Panc1 (cell line): ENCODE measurements around the gene NIF3L1. TPM values are rescaled to one million over a fixed set of nuclear protein-coding genes. Genes with fewer than 3 reads are reported as not detected.

Source experiments
- ATAC-seq: fragments of 200-7000 bp; cut with Tn5 transposase; 2 replicates; pipeline ENCODE4 v1.9.1; 2020; ENCODE audit warnings: mild to moderate bottlenecking, moderate library complexity
- BruUV-seq: library from RNA; stranded (reverse); fragments of 400-500 nt; replicated peaks from 2 replicates; lab custom pipeline; 2021; lab: Mats Ljungman, UMichigan
- CTCF ChIA-PET: fragments of 300-600 bp; sonication (Branson Sonifier 250); formaldehyde crosslinking; loops from one replicate; lab custom pipeline; 2022; ENCODE audit warnings: antibody characterized with exemption; lab: Charles Lee
- POLR2A ChIA-PET: fragments of 300-600 bp; sonication (Branson Sonifier 250); formaldehyde crosslinking; loops from one replicate; lab custom pipeline; 2022; ENCODE audit warnings: antibody characterized with exemption; lab: Charles Lee
- DNase-seq: peaks from one replicate; pipeline ENCODE4 v3.0.0-alpha.2; 2010; ENCODE audit warnings: low read depth, low spot score
- H3K27ac ChIP-seq: 2 replicates; pipeline ENCODE4 v1.5.1; 2011; ENCODE audit warnings: mild to moderate bottlenecking, low read length, inconsistent platforms
- H3K27me3 ChIP-seq: fragments of 200-500 bp; sonication (Bioruptor generic); 2 replicates; pipeline ENCODE4 v1.6.0; 2014; ENCODE audit warnings: low read length, inconsistent platforms; ENCODE audit not compliant: control insufficient read depth, insufficient read depth
- H3K36me3 ChIP-seq: fragments of 200-500 bp; sonication (Bioruptor generic); 2 replicates; pipeline ENCODE4 v1.5.1; 2014; ENCODE audit warnings: inconsistent platforms, mild to moderate bottlenecking, low read length, moderate library complexity; ENCODE audit not compliant: control insufficient read depth, insufficient read depth
- H3K4me1 ChIP-seq: 2 replicates; pipeline ENCODE4 v1.5.1; 2011; ENCODE audit warnings: inconsistent platforms, mild to moderate bottlenecking, low read length, moderate library complexity; ENCODE audit not compliant: control insufficient read depth, insufficient read depth
- H3K4me3 ChIP-seq, 2 experiments: 2 replicates each; pipeline ENCODE4 v1.5.1; 2011 to 2012; ENCODE audit warnings: low read depth in 2 of 2, low read length in 2 of 2, mild to moderate bottlenecking in 2 of 2, inconsistent platforms in 1 of 2, moderate library complexity in 1 of 2
- H3K9me3 ChIP-seq: fragments of 200-500 bp; sonication (Bioruptor generic); 2 replicates; pipeline ENCODE4 v1.5.1; 2014; ENCODE audit warnings: low read depth, mild to moderate bottlenecking, inconsistent platforms, low read length, moderate library complexity; ENCODE audit not compliant: control insufficient read depth, insufficient read depth
- POLR2AphosphoS5 ChIP-seq: IDR thresholded peaks from 2 replicates; pipeline ENCODE4 v1.6.1; 2012; ENCODE audit warnings: mild to moderate bottlenecking, low read depth, low read length, moderate library complexity
- SIN3A ChIP-seq: IDR thresholded peaks from 2 replicates; pipeline ENCODE4 v1.6.1; 2012; ENCODE audit warnings: low read depth, mild to moderate bottlenecking, low read length, moderate library complexity, borderline replicate concordance; ENCODE audit not compliant: insufficient read depth
- TCF7L2 ChIP-seq: IDR thresholded peaks from 2 replicates; pipeline ENCODE4 v1.6.1; 2011; ENCODE audit warnings: mild to moderate bottlenecking, low read depth, low read length, inconsistent platforms
- in situ Hi-C: cut with HindIII; loops from 2 replicates; pipeline ENCODE4 v1.10.0; 2016; ENCODE audit warnings: low sequenced_read_pairs, low pct_unique_long_range_greater_than_20kb
- intact Hi-C: fragments of 100-400 bp; cut with micrococcal nuclease; formaldehyde crosslinking; loops from one replicate; pipeline ENCODE4 v1.10.0; 2022; ENCODE audit not compliant: unreplicated experiment
- total RNA-seq: library from RNA; stranded (reverse); gene quantifications from one replicate; pipeline ENCODE4 v1.2.1, GENCODE V29; 2021; ENCODE audit not compliant: unreplicated experiment
- TF ChIP-seq, protein P1 (sequence below), 2 experiments: IDR thresholded peaks; 2 replicates each; pipeline ENCODE4 v1.6.1; 2011 to 2012; ENCODE audit warnings: low read depth in 2 of 2, control low read depth in 1 of 2, low read length in 1 of 2, mild to moderate bottlenecking in 1 of 2, moderate library complexity in 1 of 2; ENCODE audit not compliant: insufficient read depth in 1 of 2
- TF ChIP-seq, protein P2 (sequence below): fragments of 450-650 bp; IDR thresholded peaks from 2 replicates; pipeline ENCODE4 v1.5.1; 2017; ENCODE audit warnings: mild to moderate bottlenecking

Gene NIF3L1
- total RNA-seq, 1 experiment from 2014 or later = 37.4 TPM

DNA sequence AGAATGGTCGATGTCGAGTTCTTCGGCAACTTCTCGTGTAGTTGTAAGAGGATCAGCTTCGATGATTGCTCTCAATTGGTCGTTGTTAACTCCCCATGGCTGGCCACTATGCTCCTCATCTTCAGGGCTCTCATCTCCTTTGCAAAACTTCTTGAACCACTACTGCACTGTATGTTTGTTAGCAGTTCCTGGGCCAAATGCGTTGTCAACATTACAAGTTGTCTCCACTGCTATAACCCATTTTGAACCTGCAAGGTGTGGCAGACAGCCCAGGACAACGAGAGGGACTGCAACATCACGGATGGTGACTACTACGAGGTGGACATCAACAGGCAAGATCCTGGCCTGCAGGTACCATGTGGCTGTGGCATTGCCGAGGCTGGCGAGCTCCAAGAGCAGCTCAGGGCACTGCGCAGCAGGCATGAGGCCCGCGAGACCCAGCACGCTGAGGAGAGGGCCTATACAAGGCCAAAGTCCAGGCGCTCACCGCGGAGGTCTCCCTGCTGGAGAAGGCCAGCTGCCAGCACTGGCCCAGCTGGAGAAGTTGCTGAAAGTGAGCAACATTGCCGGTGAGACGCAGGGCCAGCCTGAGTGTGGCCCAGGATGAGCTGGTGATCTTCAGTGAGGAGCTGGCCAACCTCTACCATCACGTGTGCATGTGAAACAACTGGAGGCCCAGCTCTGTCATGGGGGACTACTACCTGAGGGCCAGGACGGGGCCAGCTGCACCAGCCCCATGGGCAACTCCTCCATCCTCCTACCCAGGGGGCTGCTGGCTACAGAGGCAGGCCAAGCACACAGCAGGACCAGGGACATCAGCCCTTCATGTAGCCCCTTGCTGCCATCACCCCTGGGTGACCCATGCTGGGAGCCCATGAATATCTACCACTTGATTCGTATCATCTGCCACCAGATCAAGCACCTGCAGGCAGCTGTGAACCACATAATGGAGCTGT, 44.9 kb upstream of the NIF3L1 start:
- no peak overlapping the region for H3K27ac ChIP-seq
- no peaks in the 10 kb centered on the region for H3K27me3 ChIP-seq
- no peak for TF ChIP-seq TCF7L2
- TF ChIP-seq, protein P1, sequence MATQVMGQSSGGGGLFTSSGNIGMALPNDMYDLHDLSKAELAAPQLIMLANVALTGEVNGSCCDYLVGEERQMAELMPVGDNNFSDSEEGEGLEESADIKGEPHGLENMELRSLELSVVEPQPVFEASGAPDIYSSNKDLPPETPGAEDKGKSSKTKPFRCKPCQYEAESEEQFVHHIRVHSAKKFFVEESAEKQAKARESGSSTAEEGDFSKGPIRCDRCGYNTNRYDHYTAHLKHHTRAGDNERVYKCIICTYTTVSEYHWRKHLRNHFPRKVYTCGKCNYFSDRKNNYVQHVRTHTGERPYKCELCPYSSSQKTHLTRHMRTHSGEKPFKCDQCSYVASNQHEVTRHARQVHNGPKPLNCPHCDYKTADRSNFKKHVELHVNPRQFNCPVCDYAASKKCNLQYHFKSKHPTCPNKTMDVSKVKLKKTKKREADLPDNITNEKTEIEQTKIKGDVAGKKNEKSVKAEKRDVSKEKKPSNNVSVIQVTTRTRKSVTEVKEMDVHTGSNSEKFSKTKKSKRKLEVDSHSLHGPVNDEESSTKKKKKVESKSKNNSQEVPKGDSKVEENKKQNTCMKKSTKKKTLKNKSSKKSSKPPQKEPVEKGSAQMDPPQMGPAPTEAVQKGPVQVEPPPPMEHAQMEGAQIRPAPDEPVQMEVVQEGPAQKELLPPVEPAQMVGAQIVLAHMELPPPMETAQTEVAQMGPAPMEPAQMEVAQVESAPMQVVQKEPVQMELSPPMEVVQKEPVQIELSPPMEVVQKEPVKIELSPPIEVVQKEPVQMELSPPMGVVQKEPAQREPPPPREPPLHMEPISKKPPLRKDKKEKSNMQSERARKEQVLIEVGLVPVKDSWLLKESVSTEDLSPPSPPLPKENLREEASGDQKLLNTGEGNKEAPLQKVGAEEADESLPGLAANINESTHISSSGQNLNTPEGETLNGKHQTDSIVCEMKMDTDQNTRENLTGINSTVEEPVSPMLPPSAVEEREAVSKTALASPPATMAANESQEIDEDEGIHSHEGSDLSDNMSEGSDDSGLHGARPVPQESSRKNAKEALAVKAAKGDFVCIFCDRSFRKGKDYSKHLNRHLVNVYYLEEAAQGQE (IDR thresholded peaks at IDR 0.05; ENCODE audit: insufficient read depth in 1 of 2, low read depth in 2 of 2, low read length in 1 of 2) = no peak
- no peak for TF ChIP-seq SIN3A
- TF ChIP-seq POLR2AphosphoS5 = no peak
- TF ChIP-seq, protein P2, sequence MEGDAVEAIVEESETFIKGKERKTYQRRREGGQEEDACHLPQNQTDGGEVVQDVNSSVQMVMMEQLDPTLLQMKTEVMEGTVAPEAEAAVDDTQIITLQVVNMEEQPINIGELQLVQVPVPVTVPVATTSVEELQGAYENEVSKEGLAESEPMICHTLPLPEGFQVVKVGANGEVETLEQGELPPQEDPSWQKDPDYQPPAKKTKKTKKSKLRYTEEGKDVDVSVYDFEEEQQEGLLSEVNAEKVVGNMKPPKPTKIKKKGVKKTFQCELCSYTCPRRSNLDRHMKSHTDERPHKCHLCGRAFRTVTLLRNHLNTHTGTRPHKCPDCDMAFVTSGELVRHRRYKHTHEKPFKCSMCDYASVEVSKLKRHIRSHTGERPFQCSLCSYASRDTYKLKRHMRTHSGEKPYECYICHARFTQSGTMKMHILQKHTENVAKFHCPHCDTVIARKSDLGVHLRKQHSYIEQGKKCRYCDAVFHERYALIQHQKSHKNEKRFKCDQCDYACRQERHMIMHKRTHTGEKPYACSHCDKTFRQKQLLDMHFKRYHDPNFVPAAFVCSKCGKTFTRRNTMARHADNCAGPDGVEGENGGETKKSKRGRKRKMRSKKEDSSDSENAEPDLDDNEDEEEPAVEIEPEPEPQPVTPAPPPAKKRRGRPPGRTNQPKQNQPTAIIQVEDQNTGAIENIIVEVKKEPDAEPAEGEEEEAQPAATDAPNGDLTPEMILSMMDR = no peak
- intact Hi-C loops (no loop called here), in situ Hi-C loops (no loop called here)
- CTCF ChIA-PET = no interaction called here
- ATAC-seq (peak; percentile 40), DNase-seq (no peak)
- H3K4me3 ChIP-seq = no peak overlapping the region
- no TSS peak for BruUV-seq
- H3K4me1 ChIP-seq = no peaks in the 10 kb centered on the region
- H3K36me3 ChIP-seq = no peaks in the 10 kb centered on the region
- no peaks in the 10 kb centered on the region for H3K9me3 ChIP-seq
- POLR2A ChIA-PET = interaction anchor here (0.5 kb wide), 1 partner anchor 15 kb away, joined by 3 read pairs; no protein-coding TSS in a partner anchor

DNA sequence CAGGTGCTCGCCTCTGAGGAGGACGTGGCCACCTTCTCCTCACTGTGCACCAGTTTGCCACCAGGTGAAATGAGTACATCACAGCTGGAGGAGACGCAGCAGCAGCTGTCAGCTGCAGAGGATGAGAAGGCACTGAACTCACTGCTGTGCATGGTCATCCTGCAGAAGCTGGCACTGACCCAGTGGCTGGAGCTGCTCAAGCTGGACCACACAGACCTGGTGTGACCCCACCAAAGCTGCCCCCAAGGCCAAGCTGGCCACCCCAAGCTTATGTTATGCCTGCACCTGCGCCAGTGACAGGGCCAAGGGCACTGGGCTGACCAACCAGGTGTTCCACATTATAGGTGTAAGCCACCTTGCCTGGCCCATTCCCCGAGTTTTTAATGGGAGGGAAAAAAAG, 44.0 kb upstream of the NIF3L1 start:
- CTCF ChIA-PET = interaction anchor here (0.6 kb wide), 1 partner anchor 11 kb away, joined by 3 read pairs; no protein-coding TSS in a partner anchor
- DNase-seq (no peak), ATAC-seq (no peak)
- in situ Hi-C loops (no loop called here), intact Hi-C loops (no loop called here)
- no peaks in the 10 kb centered on the region for H3K4me1 ChIP-seq
- no peaks in the 10 kb centered on the region for H3K36me3 ChIP-seq
- TF ChIP-seq POLR2AphosphoS5 (no peak), SIN3A (no peak), TCF7L2 (no peak)
- TF ChIP-seq, protein P2 = no peak
- TF ChIP-seq, protein P1 (IDR thresholded peaks at IDR 0.05; ENCODE audit: insufficient read depth in 1 of 2, low read depth in 2 of 2, low read length in 1 of 2) = no peak
- POLR2A ChIA-PET = no interaction called here
- BruUV-seq = no TSS peak
- H3K9me3 ChIP-seq = no peaks in the 10 kb centered on the region
- no peaks in the 10 kb centered on the region for H3K27me3 ChIP-seq
- no peak overlapping the region for H3K27ac ChIP-seq
- H3K4me3 ChIP-seq = no peak overlapping the region
